Measurements from ENCODE around the gene ZNF562.

The ZNF562 gene

DNA sequence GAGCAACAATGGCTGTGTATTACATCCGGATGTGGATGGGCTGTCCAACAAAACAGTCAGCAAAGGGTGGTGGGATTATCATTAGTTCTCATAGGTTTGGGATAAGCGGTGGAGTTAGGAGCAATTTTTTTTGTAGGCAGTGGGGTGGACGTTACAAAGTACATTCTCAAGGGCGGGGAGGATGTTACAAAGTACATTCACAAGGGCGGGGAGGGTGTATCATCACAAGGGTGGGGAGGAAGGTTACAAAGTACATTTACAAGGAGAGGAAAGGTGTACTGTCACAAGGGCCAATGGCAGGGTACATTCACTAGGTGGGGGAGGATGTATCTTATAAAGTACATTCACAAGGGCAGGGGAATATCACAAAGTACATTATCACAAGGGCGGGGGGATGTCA, 33.1 kb downstream of the ZNF562 start:
- DNase-seq, result no peak

DNA sequence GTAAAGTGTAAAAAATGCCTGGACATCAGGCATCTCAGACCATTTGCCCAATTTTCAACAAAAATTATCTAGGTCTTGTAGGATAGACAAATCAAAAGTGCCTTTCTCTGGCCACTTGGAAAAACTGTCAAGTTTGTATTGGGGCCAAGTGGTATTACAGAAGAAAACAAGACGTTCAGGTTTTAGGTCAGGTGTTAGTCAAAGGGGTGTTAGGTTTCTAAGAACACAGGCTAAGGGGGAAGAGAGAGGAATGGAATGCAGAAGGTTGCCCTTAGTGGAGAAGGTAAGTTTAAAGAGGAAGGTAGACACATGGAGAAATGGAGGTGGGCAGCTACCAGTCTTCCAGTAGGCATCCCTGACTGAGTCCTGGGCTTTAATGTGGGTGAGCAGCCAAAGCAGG, 33.9 kb downstream of the ZNF562 start:
- DNase-seq, result no peak

DNA sequence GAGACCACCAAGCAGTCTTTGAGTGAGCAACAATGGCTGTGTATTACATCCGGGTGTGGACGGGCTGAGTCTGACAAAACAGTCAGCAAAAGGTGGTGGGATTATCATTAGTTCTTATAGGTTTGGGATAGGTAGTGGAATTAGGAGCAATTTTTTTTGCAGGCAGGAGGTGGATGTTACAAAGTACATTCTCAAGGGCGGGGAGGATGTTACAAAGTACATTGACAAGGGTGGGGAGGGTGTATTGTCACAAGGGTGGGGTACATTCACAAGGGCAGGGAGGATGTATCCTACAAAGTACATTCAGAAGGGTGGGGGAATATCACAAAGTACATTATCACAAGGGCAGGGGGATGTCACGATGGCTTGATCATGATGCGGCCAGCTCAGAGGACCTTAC, 38.9 kb downstream of the ZNF562 start:
- no peak for DNase-seq

DNA sequence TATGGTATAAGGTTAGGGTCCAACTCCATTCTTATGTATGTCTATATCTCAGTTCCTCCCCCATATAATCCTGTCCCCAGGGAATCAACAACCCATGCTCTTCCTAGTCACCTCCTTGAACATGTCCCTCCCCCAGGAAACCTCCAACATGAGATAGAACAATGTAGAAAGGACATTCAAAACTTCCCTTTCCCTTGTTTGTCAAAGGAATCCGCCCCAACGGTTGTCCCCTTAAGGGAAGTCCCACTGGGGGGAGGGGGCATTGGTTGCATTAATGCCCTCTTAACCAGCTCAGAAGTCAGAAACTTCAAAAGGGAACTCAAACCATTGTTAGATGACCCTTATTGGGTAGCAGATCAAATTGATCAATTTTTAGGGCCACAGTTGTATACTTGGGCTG, 47.0 kb downstream of the ZNF562 start:
- DNase-seq, result no peak

DNA sequence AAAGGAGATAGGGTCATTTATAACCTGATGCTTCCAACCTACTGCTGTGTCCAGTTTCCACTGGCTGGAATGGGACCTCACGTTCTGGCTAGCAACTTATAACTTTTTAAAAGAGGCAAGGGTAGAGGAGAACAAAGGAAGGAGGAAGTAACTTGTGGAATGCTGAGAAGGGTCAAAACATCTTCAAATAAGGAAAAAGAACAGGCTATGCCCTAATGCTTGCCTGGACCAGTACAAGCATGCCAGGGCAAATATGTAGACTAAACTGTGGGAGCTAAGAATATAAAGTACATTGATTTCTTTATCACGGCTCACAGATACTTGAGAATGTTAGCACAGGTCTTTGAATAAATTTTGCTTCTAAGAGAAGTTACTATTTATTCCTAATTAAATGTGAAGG, 52.4 kb downstream of the ZNF562 start:
- DNase-seq, result no peak

DNA sequence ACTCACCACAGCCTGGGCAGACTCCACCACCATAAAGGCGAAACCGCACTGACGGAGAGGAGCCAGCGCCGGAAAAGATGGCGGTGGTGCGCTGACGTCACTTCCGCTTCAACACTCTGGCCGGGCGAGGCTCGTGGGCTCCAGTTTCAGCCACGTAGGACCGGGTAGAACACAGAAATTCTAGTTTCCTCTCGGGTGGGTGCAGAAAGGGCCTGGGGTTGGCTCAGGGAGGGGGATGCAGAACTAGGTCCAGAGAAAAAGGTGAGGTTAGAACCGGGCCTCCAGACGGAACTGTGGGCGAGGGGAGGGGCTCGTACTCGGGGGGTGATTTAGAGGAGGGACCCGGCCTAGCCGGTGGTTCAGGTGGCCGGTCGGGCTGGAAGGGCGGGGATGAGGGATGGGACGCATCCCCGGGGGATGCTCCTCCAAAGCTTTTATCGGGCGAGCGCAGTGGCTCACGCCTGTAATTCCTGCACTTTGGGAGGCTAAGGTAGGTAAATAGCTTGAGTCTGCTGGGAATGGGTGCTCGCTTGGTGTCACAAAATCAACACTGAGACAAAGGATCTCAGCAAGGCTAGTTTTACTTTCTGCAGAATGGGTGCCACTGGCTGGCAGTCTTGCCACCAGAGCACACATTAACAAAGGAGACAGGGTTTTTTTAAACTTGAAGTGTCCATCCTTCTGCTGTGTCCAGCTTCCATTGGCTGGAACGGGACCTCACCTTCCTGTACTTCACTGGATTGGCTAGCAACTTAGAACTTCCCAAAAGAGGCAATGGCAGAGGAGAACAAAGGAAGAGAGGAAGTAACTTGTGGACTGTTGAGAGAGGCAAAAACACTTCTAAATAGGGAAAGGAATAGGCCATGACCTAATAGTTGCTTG, 53.5 kb downstream of the ZNF562 start, which contains the start of gene ZNF561:
ZNF561 (minus strand) TSS at position 77 of the 882 bp plus-strand sequence. CDS start 1,776 bp downstream, outside the sequence.
- DNase-seq, result peak; percentile 85 to 87

DNA sequence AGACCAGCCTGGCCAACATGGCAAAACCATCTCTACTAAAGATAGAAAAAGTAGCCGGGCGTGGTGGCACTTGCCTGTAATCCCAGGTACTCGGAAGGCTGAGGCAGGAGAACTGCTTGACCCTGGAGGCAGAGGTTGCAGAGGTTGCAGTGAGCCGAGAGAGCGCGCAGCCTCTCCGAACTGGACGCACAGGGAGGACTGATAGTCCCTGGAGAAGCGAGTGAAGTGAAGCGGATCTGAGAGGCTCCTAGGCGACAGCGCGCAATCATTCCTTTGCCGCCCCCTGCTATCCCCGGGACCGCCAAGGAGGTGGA, 54.1 kb downstream of the ZNF562 start:
- no peak for DNase-seq

DNA sequence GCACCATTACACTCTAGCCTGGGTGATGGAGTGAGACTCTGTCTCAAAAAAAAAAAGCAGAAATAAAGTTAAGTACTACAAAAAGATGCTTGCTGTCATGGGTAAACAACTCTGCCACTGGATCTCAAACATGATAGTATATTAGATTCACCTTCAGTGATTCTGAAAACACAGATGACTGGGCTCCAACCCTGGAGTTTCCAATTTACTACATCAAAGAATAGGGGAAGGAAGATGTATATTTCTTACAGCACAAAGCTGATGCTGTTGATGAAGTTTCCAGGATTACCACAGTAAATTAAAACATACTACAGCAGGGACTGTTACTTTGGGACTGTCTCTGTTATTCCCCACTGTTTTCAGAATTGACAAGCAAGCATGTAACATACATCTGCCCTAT, 59.1 kb downstream of the ZNF562 start:
- no peak for DNase-seq

DNA sequence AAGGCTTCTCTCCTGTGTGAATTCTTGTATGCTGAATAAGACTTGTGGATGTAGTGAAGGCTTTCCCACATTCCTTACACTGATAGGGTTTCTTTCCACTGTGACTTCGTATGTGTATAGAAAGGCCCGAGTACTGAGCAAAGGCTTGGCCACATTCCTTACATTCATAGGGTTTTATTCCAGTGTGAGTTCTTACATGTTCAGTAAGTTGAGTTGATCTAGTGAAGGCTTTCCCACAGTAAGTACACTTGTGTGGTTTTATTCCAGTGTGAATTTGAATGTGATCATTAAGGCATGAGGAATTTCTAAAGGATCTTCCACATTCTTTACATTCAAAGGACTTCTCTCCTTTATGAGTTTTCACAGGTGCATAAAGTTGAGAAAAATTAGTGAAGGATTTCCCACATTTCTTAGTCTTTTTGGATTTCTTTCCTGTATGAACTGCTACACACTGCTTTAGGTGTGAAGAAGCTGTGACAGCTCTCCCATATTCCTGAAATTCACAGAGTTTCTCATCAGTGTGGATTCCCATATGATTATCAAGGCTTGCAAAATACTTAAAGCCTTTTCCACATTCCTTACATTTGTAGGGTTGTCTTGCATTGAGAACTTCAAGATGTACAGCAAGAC, 64.3 kb downstream of the ZNF562 start:
- DNase-seq, result no peak

DNA sequence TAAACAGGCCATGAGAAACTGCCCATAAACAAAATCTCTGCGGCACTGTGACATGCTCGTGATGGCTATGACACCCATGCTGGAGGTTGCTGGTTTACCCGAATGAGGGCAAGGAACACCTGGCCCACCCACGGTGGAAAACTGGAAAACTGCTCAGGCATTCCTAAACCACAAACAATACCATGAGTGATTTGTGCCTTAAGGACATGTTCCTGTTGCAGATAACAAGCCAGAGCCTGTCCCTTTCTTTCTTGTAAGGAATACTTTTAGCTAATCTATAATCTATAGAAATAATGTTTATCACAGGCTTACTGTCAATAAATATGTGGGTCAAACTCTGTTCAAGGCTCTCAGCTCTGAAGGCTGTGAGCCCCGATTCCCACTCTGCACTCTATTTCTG, 66.0 kb downstream of the ZNF562 start:
- DNase-seq, result no peak

DNA sequence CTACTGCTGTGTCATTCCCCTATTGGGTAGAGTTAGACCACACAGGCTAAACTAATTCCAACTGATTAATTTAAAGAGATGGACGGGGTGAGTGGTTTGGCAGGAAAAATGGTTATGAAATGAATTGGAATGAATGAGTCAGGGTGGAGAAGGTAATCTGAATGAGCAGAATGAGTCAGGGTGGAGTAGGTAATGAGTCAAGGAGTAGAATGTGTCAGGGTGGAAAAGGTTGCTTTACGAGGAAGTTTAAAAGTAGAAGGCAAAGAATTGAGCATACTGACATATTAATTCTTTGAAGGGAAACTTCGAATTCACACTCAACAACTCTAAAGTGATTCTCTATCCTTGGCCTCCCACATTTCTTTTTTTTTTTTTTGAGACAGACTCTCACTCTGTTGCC, 77.9 kb downstream of the ZNF562 start:
- no peak for DNase-seq
